Karpas-422 (cell line): ENCODE data around the gene ENPEP. TPM values are rescaled to one million over a fixed set of nuclear protein-coding genes. Genes with fewer than 3 reads are reported as not detected.

Source experiments
- DNase-seq: peaks from one replicate; pipeline ENCODE4 v3.0.0-alpha.2; 2015
- H2AFZ ChIP-seq: fragments of 200-600 bp; sonication (generic); 2 replicates; pipeline ENCODE4 v1.6.1; 2014; ENCODE audit warnings: antibody characterized with exemption, low read length, mixed read lengths
- H3K27ac ChIP-seq: fragments of 200-600 bp; sonication (generic); 2 replicates; pipeline ENCODE4 v1.5.1; 2014; ENCODE audit warnings: mild to moderate bottlenecking, low read length, moderate library complexity
- H3K27me3 ChIP-seq: fragments of 200-600 bp; sonication (generic); 2 replicates; pipeline ENCODE4 v1.6.1; 2014; ENCODE audit warnings: low read length, mixed read lengths
- H3K36me3 ChIP-seq: fragments of 200-600 bp; sonication (generic); 2 replicates; pipeline ENCODE4 v1.6.1; 2014; ENCODE audit warnings: low read length, mixed read lengths; ENCODE audit not compliant: insufficient read depth
- H3K4me1 ChIP-seq: fragments of 200-600 bp; sonication (generic); 2 replicates; pipeline ENCODE4 v1.6.1; 2014; ENCODE audit warnings: mild to moderate bottlenecking, low read length, mixed read lengths
- H3K4me2 ChIP-seq: fragments of 200-600 bp; sonication (generic); 2 replicates; pipeline ENCODE4 v1.6.1; 2014; ENCODE audit warnings: low read length, low read depth, mild to moderate bottlenecking; ENCODE audit not compliant: poor library complexity, severe bottlenecking
- H3K4me3 ChIP-seq: fragments of 200-600 bp; sonication (generic); 2 replicates; pipeline ENCODE4 v1.5.1; 2014; ENCODE audit warnings: mild to moderate bottlenecking, antibody characterized with exemption, low read length, mixed read lengths
- H3K79me2 ChIP-seq: fragments of 200-600 bp; sonication (generic); 2 replicates; pipeline ENCODE4 v1.6.1; 2014; ENCODE audit warnings: mild to moderate bottlenecking, low read length, mixed read lengths
- H3K9ac ChIP-seq: fragments of 200-600 bp; sonication (generic); 2 replicates; pipeline ENCODE4 v1.6.0; 2014; ENCODE audit warnings: low read length
- H3K9me2 ChIP-seq: fragments of 200-600 bp; sonication (generic), shearing (Covaris generic); replicated peaks from 2 replicates; pipeline ENCODE4 v1.6.0; 2014; ENCODE audit warnings: mild to moderate bottlenecking, low read length, moderate library complexity; ENCODE audit not compliant: insufficient read depth
- H3K9me3 ChIP-seq: fragments of 300-700, 200-600 bp; sonication (generic); 2 replicates; pipeline ENCODE4 v1.6.1; 2014; ENCODE audit warnings: low read length, mixed read lengths
- H4K20me1 ChIP-seq: fragments of 200-600 bp; sonication (generic); 2 replicates; pipeline ENCODE4 v1.6.1; 2014; ENCODE audit warnings: mild to moderate bottlenecking, antibody characterized with exemption, low read length, low read depth; ENCODE audit not compliant: insufficient read depth
- total RNA-seq: library from RNA; depleted of rRNA; stranded (reverse); fragments of >200 nt; shearing (Covaris generic); gene quantifications from 2 replicates; pipeline ENCODE4 v1.2.3, GENCODE V29; 2014; ENCODE audit warnings: low replicate concordance

ENPEP gene
- total RNA-seq, 1 experiment from 2014 or later, result not detected

- no peak overlapping the region for H3K27ac ChIP-seq
- H3K4me1 ChIP-seq, result no peaks in the 10 kb centered on the region
- H2AFZ ChIP-seq, result no peak overlapping the region
- no peak overlapping the region for H3K9ac ChIP-seq
- H3K27me3 ChIP-seq, result no peaks in the 10 kb centered on the region
- no peaks in the 10 kb centered on the region for H3K9me3 ChIP-seq
- H3K4me2 ChIP-seq, result no peak overlapping the region
- no peaks in the 10 kb centered on the region for H3K36me3 ChIP-seq
- no peaks in the 10 kb centered on the region for H3K79me2 ChIP-seq
- DNase-seq, result no peak
- H3K9me2 ChIP-seq, result no peaks in the 10 kb centered on the region
- no peak overlapping the region for H3K4me3 ChIP-seq
- H4K20me1 ChIP-seq, result no peaks in the 10 kb centered on the region
Measured at GRCh38 chr4:110489901-110490508, 14.1 kb downstream of the ENPEP start.

- H3K4me1 ChIP-seq, result no peaks in the 10 kb centered on the region
- H2AFZ ChIP-seq, result no peak overlapping the region
- no peaks in the 10 kb centered on the region for H4K20me1 ChIP-seq
- H3K4me3 ChIP-seq, result no peak overlapping the region
- H3K36me3 ChIP-seq, result no peaks in the 10 kb centered on the region
- H3K9me3 ChIP-seq, result no peaks in the 10 kb centered on the region
- no peak overlapping the region for H3K4me2 ChIP-seq
- DNase-seq, result no peak
- no peak overlapping the region for H3K27ac ChIP-seq
- H3K79me2 ChIP-seq, result no peaks in the 10 kb centered on the region
- no peak overlapping the region for H3K9ac ChIP-seq
- no peaks in the 10 kb centered on the region for H3K9me2 ChIP-seq
- no peaks in the 10 kb centered on the region for H3K27me3 ChIP-seq
Measured at GRCh38 chr4:110492522-110492921, 16.6 kb downstream of the ENPEP start.

GRCh38 chr4:110493520-110493919, 17.6 kb downstream of the ENPEP start:
- Histone ChIP-seq H3K9me3 (no peaks in the 10 kb centered on the region), H3K4me2 (no peak overlapping the region), H3K27me3 (no peaks in the 10 kb centered on the region), H3K9ac (no peak overlapping the region), H4K20me1 (no peaks in the 10 kb centered on the region), H3K9me2 (no peaks in the 10 kb centered on the region), H3K4me1 (no peaks in the 10 kb centered on the region), H2AFZ (no peak overlapping the region), H3K79me2 (no peaks in the 10 kb centered on the region), H3K36me3 (no peaks in the 10 kb centered on the region), H3K27ac (no peak overlapping the region), H3K4me3 (no peak overlapping the region)
- DNase-seq, result no peak

- no peak overlapping the region for H3K4me3 ChIP-seq
- H3K27me3 ChIP-seq, result no peaks in the 10 kb centered on the region
- H3K9ac ChIP-seq, result no peak overlapping the region
- H3K36me3 ChIP-seq, result no peaks in the 10 kb centered on the region
- H3K9me3 ChIP-seq, result no peaks in the 10 kb centered on the region
- no peaks in the 10 kb centered on the region for H3K9me2 ChIP-seq
- H3K4me2 ChIP-seq, result no peak overlapping the region
- no peaks in the 10 kb centered on the region for H4K20me1 ChIP-seq
- no peak overlapping the region for H2AFZ ChIP-seq
- H3K79me2 ChIP-seq, result no peaks in the 10 kb centered on the region
- no peaks in the 10 kb centered on the region for H3K4me1 ChIP-seq
- no peak for DNase-seq
- H3K27ac ChIP-seq, result no peak overlapping the region
Measured at GRCh38 chr4:110498420-110498819, 22.5 kb downstream of the ENPEP start.

GRCh38 chr4:110499126-110499525, 23.2 kb downstream of the ENPEP start:
- no peak overlapping the region for H3K27ac ChIP-seq
- no peak overlapping the region for H2AFZ ChIP-seq
- no peaks in the 10 kb centered on the region for H4K20me1 ChIP-seq
- no peak overlapping the region for H3K4me3 ChIP-seq
- H3K9me2 ChIP-seq, result no peaks in the 10 kb centered on the region
- DNase-seq, result no peak
- no peak overlapping the region for H3K4me2 ChIP-seq
- no peaks in the 10 kb centered on the region for H3K4me1 ChIP-seq
- H3K9ac ChIP-seq, result no peak overlapping the region
- no peaks in the 10 kb centered on the region for H3K79me2 ChIP-seq
- no peaks in the 10 kb centered on the region for H3K27me3 ChIP-seq
- no peaks in the 10 kb centered on the region for H3K9me3 ChIP-seq
- H3K36me3 ChIP-seq, result no peaks in the 10 kb centered on the region

- Histone ChIP-seq H3K9me2 (no peaks in the 10 kb centered on the region), H3K4me1 (no peaks in the 10 kb centered on the region), H3K27ac (no peak overlapping the region), H3K36me3 (no peaks in the 10 kb centered on the region), H3K27me3 (no peaks in the 10 kb centered on the region), H2AFZ (no peak overlapping the region), H3K9ac (no peak overlapping the region), H3K9me3 (no peaks in the 10 kb centered on the region), H4K20me1 (no peaks in the 10 kb centered on the region), H3K79me2 (no peaks in the 10 kb centered on the region), H3K4me3 (no peak overlapping the region), H3K4me2 (no peak overlapping the region)
- no peak for DNase-seq
Measured at GRCh38 chr4:110501826-110502225, 25.9 kb downstream of the ENPEP start.

- no peak overlapping the region for H3K4me3 ChIP-seq
- no peak overlapping the region for H3K4me2 ChIP-seq
- no peaks in the 10 kb centered on the region for H3K36me3 ChIP-seq
- H3K27ac ChIP-seq, result no peak overlapping the region
- no peaks in the 10 kb centered on the region for H3K79me2 ChIP-seq
- no peak overlapping the region for H2AFZ ChIP-seq
- H3K27me3 ChIP-seq, result no peaks in the 10 kb centered on the region
- H3K9me3 ChIP-seq, result no peaks in the 10 kb centered on the region
- H3K9me2 ChIP-seq, result no peaks in the 10 kb centered on the region
- no peak for DNase-seq
- H3K9ac ChIP-seq, result no peak overlapping the region
- H4K20me1 ChIP-seq, result no peaks in the 10 kb centered on the region
- H3K4me1 ChIP-seq, result no peaks in the 10 kb centered on the region
Measured at GRCh38 chr4:110503270-110504083, 27.5 kb downstream of the ENPEP start.

- H3K27ac ChIP-seq, result no peak overlapping the region
- H3K4me3 ChIP-seq, result no peak overlapping the region
- H3K27me3 ChIP-seq, result no peaks in the 10 kb centered on the region
- no peak overlapping the region for H2AFZ ChIP-seq
- no peak overlapping the region for H3K4me2 ChIP-seq
- no peak for DNase-seq
- H3K4me1 ChIP-seq, result no peaks in the 10 kb centered on the region
- no peaks in the 10 kb centered on the region for H3K79me2 ChIP-seq
- H3K9ac ChIP-seq, result no peak overlapping the region
- H3K9me2 ChIP-seq, result no peaks in the 10 kb centered on the region
- H3K36me3 ChIP-seq, result no peaks in the 10 kb centered on the region
- H4K20me1 ChIP-seq, result no peaks in the 10 kb centered on the region
- no peaks in the 10 kb centered on the region for H3K9me3 ChIP-seq
Measured at GRCh38 chr4:110504084-110504435, 28.1 kb downstream of the ENPEP start.
